A549 (cell line): ENCODE data around the gene BRCA2.

Experiments used
- CHD4 ChIP-seq: fragments of 200-600 bp; sonication (generic); IDR thresholded peaks from 2 replicates; pipeline ENCODE4 v1.6.1; 2016; ENCODE audit warnings: antibody characterized with exemption, mild to moderate bottlenecking, borderline replicate concordance
- ESRRA ChIP-seq: fragments of 150-350 bp; IDR thresholded peaks from 2 replicates; pipeline ENCODE4 v1.6.1; 2014; ENCODE audit warnings: mild to moderate bottlenecking, low read length, borderline replicate concordance
- JUNB ChIP-seq: fragments of >200 bp; sonication (Bioruptor Twin); formaldehyde crosslinking; IDR thresholded peaks from 2 replicates; pipeline ENCODE4 v1.6.1; 2016
- NPAS2 ChIP-seq: fragments of 250-450 bp; sonication (Bioruptor Pico); IDR thresholded peaks from 2 replicates; pipeline ENCODE4 v1.8.0; 2022; ENCODE audit warnings: mild to moderate bottlenecking, moderate library complexity, borderline replicate concordance
- PHF8 ChIP-seq: fragments of 200-600 bp; sonication (generic); IDR thresholded peaks from 2 replicates; pipeline ENCODE4 v1.6.1; 2016; ENCODE audit warnings: low read depth, mild to moderate bottlenecking, antibody characterized with exemption, moderate library complexity, borderline replicate concordance
- POLR2A ChIP-seq: IDR thresholded peaks from 2 replicates; pipeline ENCODE4 v1.6.1; 2012; ENCODE audit warnings: mild to moderate bottlenecking, low read length
- POLR2AphosphoS2 ChIP-seq: conservative IDR thresholded peaks from 2 replicates; pipeline ENCODE4 v1.6.1; 2012; ENCODE audit warnings: low read length, improper control_type of control experiment, inconsistent platforms
- RAD21 ChIP-seq, 2 experiments: fragments of >200 bp in 1 of 2; sonication (Bioruptor Twin) in 1 of 2; formaldehyde crosslinking in 1 of 2; IDR thresholded peaks in 1 of 2; conservative IDR thresholded peaks in 1 of 2; 2 replicates in 1 of 2; 3 replicates in 1 of 2; pipeline ENCODE4 v1.6.1; 2012 to 2018; ENCODE audit warnings: inconsistent platforms in 1 of 2
- RCOR1 ChIP-seq: fragments of 150-350 bp; IDR thresholded peaks from 2 replicates; pipeline ENCODE4 v1.6.1; 2014; ENCODE audit warnings: antibody characterized with exemption, low read length, low read depth
- SMC3 ChIP-seq: fragments of >200 bp; sonication (Bioruptor Twin); formaldehyde crosslinking; IDR thresholded peaks from 3 replicates; pipeline ENCODE4 v1.6.1; 2018; ENCODE audit warnings: inconsistent platforms
- TF ChIP-seq, protein P1 (sequence below): IDR thresholded peaks from 2 replicates; pipeline ENCODE4 v1.6.1; 2012
- TF ChIP-seq, protein P2 (sequence below): fragments of >200 bp; sonication (Bioruptor Twin); formaldehyde crosslinking; IDR thresholded peaks from 3 replicates; pipeline ENCODE4 v1.5.1; 2016
- TF ChIP-seq, protein P3 (sequence below): fragments of 200-600 bp; sonication (generic); IDR thresholded peaks from 2 replicates; pipeline ENCODE4 v1.6.1; 2016; ENCODE audit warnings: antibody characterized with exemption, mild to moderate bottlenecking, moderate library complexity

DNA sequence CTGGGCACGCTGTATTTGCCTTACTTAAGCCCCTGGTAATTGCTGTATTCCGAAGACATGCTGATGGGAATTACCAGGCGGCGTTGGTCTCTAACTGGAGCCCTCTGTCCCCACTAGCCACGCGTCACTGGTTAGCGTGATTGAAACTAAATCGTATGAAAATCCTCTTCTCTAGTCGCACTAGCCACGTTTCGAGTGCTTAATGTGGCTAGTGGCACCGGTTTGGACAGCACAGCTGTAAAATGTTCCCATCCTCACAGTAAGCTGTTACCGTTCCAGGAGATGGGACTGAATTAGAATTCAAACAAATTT, 676 bp downstream of the BRCA2 start:
- TF ChIP-seq, protein P1, sequence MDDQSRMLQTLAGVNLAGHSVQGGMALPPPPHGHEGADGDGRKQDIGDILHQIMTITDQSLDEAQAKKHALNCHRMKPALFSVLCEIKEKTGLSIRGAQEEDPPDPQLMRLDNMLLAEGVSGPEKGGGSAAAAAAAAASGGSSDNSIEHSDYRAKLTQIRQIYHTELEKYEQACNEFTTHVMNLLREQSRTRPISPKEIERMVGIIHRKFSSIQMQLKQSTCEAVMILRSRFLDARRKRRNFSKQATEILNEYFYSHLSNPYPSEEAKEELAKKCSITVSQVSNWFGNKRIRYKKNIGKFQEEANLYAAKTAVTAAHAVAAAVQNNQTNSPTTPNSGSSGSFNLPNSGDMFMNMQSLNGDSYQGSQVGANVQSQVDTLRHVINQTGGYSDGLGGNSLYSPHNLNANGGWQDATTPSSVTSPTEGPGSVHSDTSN: no peak
- no peak for TF ChIP-seq POLR2AphosphoS2
- TF ChIP-seq, protein P2, sequence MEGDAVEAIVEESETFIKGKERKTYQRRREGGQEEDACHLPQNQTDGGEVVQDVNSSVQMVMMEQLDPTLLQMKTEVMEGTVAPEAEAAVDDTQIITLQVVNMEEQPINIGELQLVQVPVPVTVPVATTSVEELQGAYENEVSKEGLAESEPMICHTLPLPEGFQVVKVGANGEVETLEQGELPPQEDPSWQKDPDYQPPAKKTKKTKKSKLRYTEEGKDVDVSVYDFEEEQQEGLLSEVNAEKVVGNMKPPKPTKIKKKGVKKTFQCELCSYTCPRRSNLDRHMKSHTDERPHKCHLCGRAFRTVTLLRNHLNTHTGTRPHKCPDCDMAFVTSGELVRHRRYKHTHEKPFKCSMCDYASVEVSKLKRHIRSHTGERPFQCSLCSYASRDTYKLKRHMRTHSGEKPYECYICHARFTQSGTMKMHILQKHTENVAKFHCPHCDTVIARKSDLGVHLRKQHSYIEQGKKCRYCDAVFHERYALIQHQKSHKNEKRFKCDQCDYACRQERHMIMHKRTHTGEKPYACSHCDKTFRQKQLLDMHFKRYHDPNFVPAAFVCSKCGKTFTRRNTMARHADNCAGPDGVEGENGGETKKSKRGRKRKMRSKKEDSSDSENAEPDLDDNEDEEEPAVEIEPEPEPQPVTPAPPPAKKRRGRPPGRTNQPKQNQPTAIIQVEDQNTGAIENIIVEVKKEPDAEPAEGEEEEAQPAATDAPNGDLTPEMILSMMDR: no peak
- TF ChIP-seq PHF8: no peak
- no peak for TF ChIP-seq CHD4
- no peak for TF ChIP-seq RAD21 (conservative IDR thresholded peaks at IDR 0.05 in 1 of 2, IDR thresholded peaks at IDR 0.05 in 1 of 2)
- TF ChIP-seq RCOR1: no peak
- TF ChIP-seq ESRRA: no peak
- TF ChIP-seq SMC3: no peak
- TF ChIP-seq POLR2A: no peak
- TF ChIP-seq NPAS2 (CRISPR knock-in tag): no peak
- no peak for TF ChIP-seq JUNB
- TF ChIP-seq, protein P3, sequence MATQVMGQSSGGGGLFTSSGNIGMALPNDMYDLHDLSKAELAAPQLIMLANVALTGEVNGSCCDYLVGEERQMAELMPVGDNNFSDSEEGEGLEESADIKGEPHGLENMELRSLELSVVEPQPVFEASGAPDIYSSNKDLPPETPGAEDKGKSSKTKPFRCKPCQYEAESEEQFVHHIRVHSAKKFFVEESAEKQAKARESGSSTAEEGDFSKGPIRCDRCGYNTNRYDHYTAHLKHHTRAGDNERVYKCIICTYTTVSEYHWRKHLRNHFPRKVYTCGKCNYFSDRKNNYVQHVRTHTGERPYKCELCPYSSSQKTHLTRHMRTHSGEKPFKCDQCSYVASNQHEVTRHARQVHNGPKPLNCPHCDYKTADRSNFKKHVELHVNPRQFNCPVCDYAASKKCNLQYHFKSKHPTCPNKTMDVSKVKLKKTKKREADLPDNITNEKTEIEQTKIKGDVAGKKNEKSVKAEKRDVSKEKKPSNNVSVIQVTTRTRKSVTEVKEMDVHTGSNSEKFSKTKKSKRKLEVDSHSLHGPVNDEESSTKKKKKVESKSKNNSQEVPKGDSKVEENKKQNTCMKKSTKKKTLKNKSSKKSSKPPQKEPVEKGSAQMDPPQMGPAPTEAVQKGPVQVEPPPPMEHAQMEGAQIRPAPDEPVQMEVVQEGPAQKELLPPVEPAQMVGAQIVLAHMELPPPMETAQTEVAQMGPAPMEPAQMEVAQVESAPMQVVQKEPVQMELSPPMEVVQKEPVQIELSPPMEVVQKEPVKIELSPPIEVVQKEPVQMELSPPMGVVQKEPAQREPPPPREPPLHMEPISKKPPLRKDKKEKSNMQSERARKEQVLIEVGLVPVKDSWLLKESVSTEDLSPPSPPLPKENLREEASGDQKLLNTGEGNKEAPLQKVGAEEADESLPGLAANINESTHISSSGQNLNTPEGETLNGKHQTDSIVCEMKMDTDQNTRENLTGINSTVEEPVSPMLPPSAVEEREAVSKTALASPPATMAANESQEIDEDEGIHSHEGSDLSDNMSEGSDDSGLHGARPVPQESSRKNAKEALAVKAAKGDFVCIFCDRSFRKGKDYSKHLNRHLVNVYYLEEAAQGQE: no peak
